ENCODE data around the gene STK32C.

STK32C gene

DNA sequence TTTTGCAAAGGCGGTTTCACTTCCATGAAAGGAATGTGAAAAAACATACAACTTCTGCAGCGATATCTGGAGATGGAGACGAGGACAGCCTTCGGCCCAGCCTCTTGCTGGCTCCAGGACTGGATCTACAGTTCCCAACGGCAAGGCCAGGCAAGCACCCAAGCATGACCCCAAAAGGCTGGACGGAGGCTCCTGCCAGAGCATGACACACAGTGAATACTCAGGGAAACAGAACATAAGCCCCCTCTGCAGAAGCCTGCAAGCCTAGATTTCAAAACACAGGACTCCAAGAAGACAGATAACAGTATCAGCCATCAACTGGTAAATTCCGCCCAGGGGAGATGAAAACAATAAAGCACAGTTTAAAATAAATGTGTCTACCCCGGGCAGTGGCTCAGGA is 21.0 kb upstream of the STK32C start:
- no peak for DNase-seq (ENCODE audit: low spot score)
- TF ChIP-seq, protein P1, sequence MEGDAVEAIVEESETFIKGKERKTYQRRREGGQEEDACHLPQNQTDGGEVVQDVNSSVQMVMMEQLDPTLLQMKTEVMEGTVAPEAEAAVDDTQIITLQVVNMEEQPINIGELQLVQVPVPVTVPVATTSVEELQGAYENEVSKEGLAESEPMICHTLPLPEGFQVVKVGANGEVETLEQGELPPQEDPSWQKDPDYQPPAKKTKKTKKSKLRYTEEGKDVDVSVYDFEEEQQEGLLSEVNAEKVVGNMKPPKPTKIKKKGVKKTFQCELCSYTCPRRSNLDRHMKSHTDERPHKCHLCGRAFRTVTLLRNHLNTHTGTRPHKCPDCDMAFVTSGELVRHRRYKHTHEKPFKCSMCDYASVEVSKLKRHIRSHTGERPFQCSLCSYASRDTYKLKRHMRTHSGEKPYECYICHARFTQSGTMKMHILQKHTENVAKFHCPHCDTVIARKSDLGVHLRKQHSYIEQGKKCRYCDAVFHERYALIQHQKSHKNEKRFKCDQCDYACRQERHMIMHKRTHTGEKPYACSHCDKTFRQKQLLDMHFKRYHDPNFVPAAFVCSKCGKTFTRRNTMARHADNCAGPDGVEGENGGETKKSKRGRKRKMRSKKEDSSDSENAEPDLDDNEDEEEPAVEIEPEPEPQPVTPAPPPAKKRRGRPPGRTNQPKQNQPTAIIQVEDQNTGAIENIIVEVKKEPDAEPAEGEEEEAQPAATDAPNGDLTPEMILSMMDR (IDR thresholded peaks at IDR 0.05; ENCODE audit: borderline replicate concordance, control extremely low read depth, extremely low read depth, insufficient read depth, missing control alignments) = no peak
- in situ Hi-C loops (cut with MboI; ENCODE audit: low sequenced_read_pairs, unreplicated experiment) = no loop called here

DNA sequence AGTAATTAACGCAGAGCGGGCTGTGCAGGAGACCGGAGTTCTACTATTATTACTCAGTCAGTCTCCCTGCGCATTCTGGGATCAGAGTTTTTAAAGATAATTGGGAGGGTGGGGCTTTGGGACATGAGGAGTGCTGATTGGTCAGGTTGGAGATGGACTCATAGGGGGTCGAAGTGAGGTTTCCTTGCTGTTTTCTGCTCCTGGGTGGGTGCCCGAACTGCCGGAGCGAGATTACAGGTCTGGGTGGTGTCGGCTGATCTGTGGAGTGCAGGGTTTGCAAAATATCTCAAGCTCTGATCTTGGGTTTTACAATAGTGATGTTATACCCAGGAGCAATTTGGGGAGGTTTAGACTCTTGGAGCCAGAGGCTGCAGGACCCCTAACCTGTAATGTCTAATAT is 20.4 kb upstream of the STK32C start:
- no peak for DNase-seq (ENCODE audit: low spot score)
- in situ Hi-C loops (cut with MboI; ENCODE audit: low sequenced_read_pairs, unreplicated experiment) = no loop called here
- TF ChIP-seq, protein P1 (IDR thresholded peaks at IDR 0.05; ENCODE audit: borderline replicate concordance, control extremely low read depth, extremely low read depth, insufficient read depth, missing control alignments) = no peak

DNA sequence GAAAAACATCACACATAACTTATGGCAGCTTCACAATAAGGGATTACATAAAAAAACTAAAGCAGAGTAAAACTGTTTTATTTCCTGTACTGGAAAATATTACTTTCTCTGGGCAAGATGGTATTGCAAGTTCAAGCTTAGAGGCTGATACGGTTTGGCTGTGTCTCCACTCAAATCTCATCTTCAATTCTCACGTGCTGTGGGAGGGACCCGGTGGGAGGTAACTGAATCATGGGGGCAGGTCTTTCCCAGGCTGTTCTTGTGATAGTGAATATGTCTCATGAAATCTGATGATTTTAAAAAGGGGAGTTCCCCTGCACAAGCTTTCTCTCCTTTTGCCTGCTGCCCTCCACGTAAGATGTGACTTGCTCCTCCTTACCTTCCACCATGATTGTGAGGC is 19.2 kb upstream of the STK32C start:
- no peak for DNase-seq (ENCODE audit: low spot score)
- TF ChIP-seq, protein P1 (IDR thresholded peaks at IDR 0.05; ENCODE audit: borderline replicate concordance, control extremely low read depth, extremely low read depth, insufficient read depth, missing control alignments) = no peak
- in situ Hi-C loops (cut with MboI; ENCODE audit: low sequenced_read_pairs, unreplicated experiment) = no loop called here

DNA sequence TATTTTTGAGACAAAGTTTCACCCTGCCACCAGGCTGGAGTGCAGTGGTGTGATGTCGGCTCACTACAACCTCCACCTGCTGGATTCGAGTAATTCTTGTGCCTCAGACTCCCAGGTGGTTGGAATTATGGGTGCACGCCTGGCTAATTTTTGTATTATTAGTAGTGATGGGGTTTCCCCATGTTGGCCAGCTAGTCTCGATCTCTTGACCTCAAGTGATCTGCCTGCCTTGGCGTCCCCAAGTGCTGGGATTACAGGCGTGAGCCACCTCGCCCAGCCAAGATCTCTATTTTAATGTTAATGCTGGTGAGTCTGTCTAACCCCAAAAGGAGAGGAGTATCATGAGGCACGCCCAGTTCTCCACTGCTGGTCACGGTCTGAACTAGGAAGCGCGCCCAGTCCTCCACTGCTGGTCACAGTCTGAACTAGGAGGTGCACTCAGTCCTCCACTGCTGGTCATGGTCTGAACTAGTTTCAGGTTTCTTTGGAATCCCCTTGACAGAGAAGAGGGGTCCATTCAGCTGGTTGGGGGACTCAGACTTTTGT is 18.7 kb upstream of the STK32C start:
- no peak for DNase-seq (ENCODE audit: low spot score)
- TF ChIP-seq, protein P1 (IDR thresholded peaks at IDR 0.05; ENCODE audit: borderline replicate concordance, control extremely low read depth, extremely low read depth, insufficient read depth, missing control alignments) = no peak
- in situ Hi-C loops (cut with MboI; ENCODE audit: low sequenced_read_pairs, unreplicated experiment) = no loop called here

DNA sequence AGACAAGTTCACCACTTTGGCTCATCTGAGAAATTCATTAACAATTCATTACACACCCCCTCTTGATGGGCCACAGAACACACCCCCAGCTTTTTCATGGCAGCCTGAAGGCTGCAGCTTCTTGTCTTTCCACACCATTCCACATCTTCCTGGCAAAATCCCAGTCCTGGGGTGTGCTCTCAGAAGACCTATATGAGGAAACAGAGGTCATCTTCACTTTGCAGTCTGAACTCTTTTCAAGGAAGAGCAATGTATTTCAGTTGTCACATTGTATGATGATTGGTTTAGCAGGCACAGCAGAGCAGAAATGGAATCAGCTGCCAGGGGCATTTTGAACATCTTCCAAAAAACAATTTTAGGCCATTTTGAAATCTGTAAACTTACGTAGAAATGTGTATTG is 16.4 kb upstream of the STK32C start:
- in situ Hi-C loops (cut with MboI; ENCODE audit: low sequenced_read_pairs, unreplicated experiment) = no loop called here
- TF ChIP-seq, protein P1 (IDR thresholded peaks at IDR 0.05; ENCODE audit: borderline replicate concordance, control extremely low read depth, extremely low read depth, insufficient read depth, missing control alignments) = no peak
- DNase-seq (ENCODE audit: low spot score) = no peak

DNA sequence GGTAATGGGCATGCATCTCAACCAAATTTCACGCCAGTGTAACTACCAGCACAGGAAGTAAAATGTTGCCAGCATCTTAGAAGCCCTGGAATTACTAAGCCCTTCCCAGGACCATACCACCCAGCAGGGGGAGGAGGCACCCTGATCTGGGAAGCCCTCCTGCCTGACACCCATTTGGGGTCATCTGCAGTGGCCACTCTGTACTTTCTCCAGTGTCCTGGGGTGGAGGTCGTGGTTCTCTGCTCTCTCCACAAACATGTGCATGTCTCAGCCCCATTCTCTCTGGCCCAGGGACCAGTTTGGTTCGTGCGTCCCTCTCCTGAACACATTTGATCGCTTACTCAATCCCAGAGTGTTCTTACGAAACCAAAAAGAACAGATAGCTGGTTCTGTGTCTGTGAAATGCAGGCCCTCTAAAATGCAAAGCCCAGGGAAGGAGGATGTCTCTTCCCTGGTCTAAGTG is 14.9 kb upstream of the STK32C start:
- DNase-seq (ENCODE audit: low spot score) = no peak
- in situ Hi-C loops (cut with MboI; ENCODE audit: low sequenced_read_pairs, unreplicated experiment) = no loop called here
- TF ChIP-seq, protein P1 (IDR thresholded peaks at IDR 0.05; ENCODE audit: borderline replicate concordance, control extremely low read depth, extremely low read depth, insufficient read depth, missing control alignments) = no peak

Measured in GM13976 (cell line).